PC-3 (cell line): ENCODE measurements around the gene SNX9.

Experiments used
- CTCF ChIP-seq: fragments of 300-600 bp; sonication (generic); conservative IDR thresholded peaks from 2 replicates; pipeline ENCODE4 v1.5.1; 2017; ENCODE audit warnings: antibody characterized with exemption, low read depth, mild to moderate bottlenecking, low read length
- EZH2phosphoT487 ChIP-seq: fragments of 300-600 bp; sonication (generic); IDR thresholded peaks from 2 replicates; pipeline ENCODE4 v1.6.1; 2018; ENCODE audit warnings: mild to moderate bottlenecking, antibody characterized with exemption, low read length, borderline replicate concordance

GRCh38 chr6:157777344-157777743 is 45.7 kb upstream of the SNX9 start:
- no peak for TF ChIP-seq CTCF
- no peak for TF ChIP-seq EZH2phosphoT487
